ENCODE measurements around the gene DQX1. TPM values are rescaled to one million over a fixed set of nuclear protein-coding genes. Genes with fewer than 3 reads are reported as not detected.

DQX1 gene
- total RNA-seq = not detected in 2 replicates

GRCh38 chr2:74525717-74526648, at the start of gene DQX1:
Gene DQX1, minus strand, starts transcription at chr2:74526231. Its CDS starts 502 bp downstream, at chr2:74525729.

GRCh38 chr2:74553892-74554819, 28.1 kb upstream of the DQX1 start, which contains the start of the genes DOK1 and LOXL3:
Gene DOK1, plus strand, starts transcription at chr2:74554720. Its CDS starts 35 bp downstream, at chr2:74554755.
Gene LOXL3, minus strand, starts transcription at chr2:74553942. Its CDS starts 1,308 bp downstream, at chr2:74552634.

GRCh38 chr2:74529357-74530238, 3.6 kb upstream of the DQX1 start, which contains the start of the genes AUP1 and HTRA2:
Gene AUP1, minus strand, starts transcription at chr2:74529706. Its CDS starts 77 bp downstream, at chr2:74529629.
Gene HTRA2, plus strand, starts transcription at chr2:74529933. Its CDS starts 74 bp downstream, at chr2:74530007.

GRCh38 chr2:74514368-74515270, 11.4 kb downstream of the DQX1 start, which contains the start of gene TLX2:
Gene TLX2, plus strand, starts transcription at chr2:74514450. Its CDS starts 357 bp downstream, at chr2:74514807.

GRCh38 chr2:74507145-74507925, 18.7 kb downstream of the DQX1 start, which contains the start of gene PCGF1:
Gene PCGF1, minus strand, starts transcription at chr2:74507695. Its CDS starts 27 bp downstream, at chr2:74507668.

GRCh38 chr2:74499267-74499939, 26.6 kb downstream of the DQX1 start, which contains the start of gene LBX2:
Gene LBX2, minus strand, starts transcription at chr2:74499603. Its CDS starts 66 bp downstream, at chr2:74499537.

GRCh38 chr2:74482801-74483674, 43.0 kb downstream of the DQX1 start, which contains the start of the genes CCDC142 and TTC31:
Gene CCDC142, minus strand, starts transcription at chr2:74482998. Its CDS starts 161 bp downstream, at chr2:74482837.
Gene TTC31, plus strand, starts transcription at chr2:74483081. Its CDS starts 15 bp downstream, at chr2:74483096.

GRCh38 chr2:74472086-74472944, 53.7 kb downstream of the DQX1 start, which contains the start of gene MRPL53:
Gene MRPL53, minus strand, starts transcription at chr2:74472680. Its CDS starts 20 bp downstream, at chr2:74472660.

Other genes with a start within 250 kb of the DQX1 start
- 0.05 and 0.07 TPM in 2 replicates for gene SLC4A5, start 182.8 kb downstream of the DQX1 start, total RNA-seq
- 125 and 128 TPM in 2 replicates for gene DCTN1, start 145.9 kb downstream of the DQX1 start, total RNA-seq
- gene C2orf81, start 104.6 kb downstream of the DQX1 start, total RNA-seq = 0.59 and 0.67 TPM in 2 replicates
- 27.2 and 30.3 TPM in 2 replicates for gene WDR54, start 104.5 kb downstream of the DQX1 start, total RNA-seq
- gene RTKN, start 84.3 kb downstream of the DQX1 start, total RNA-seq = 3.2 and 5.6 TPM in 2 replicates
- 16.2 and 17.2 TPM in 2 replicates for gene INO80B, start 71.1 kb downstream of the DQX1 start, total RNA-seq
- 36.2 and 43.0 TPM in 2 replicates for gene WBP1, start 67.8 kb downstream of the DQX1 start, total RNA-seq
- gene MOGS, start 60.8 kb downstream of the DQX1 start, total RNA-seq = 67.8 and 75.5 TPM in 2 replicates
- 23.0 and 63.2 TPM in 2 replicates for gene MRPL53, start 53.6 kb downstream of the DQX1 start, total RNA-seq
- gene CCDC142, start 43.2 kb downstream of the DQX1 start, total RNA-seq = 9.8 and 9.9 TPM in 2 replicates
- gene TTC31, start 43.1 kb downstream of the DQX1 start, total RNA-seq = 15.8 and 22.0 TPM in 2 replicates
- 2.5 and 4.3 TPM in 2 replicates for gene LBX2, start 26.6 kb downstream of the DQX1 start, total RNA-seq
- 5.1 and 6.2 TPM in 2 replicates for gene PCGF1, start 18.5 kb downstream of the DQX1 start, total RNA-seq
- not detected in 2 replicates for gene TLX2, start 11.8 kb downstream of the DQX1 start, total RNA-seq
- 111 and 134 TPM in 2 replicates for gene AUP1, start 3.5 kb upstream of the DQX1 start, total RNA-seq
- gene HTRA2, start 3.7 kb upstream of the DQX1 start, total RNA-seq = 23.4 and 28.8 TPM in 2 replicates
- 0.27 and 0.94 TPM in 2 replicates for gene LOXL3, start 27.7 kb upstream of the DQX1 start, total RNA-seq
- gene DOK1, start 28.5 kb upstream of the DQX1 start, total RNA-seq = 19.9 and 23.2 TPM in 2 replicates
- gene M1AP, start 122.1 kb upstream of the DQX1 start, total RNA-seq = not detected in 2 replicates
- 3.7 and 5.0 TPM in 2 replicates for gene SEMA4F, start 128.0 kb upstream of the DQX1 start, total RNA-seq

Measured in mammary microvascular endothelial cell (primary cell).